H9 (cell line): ENCODE data around the gene PI3. TPM values are rescaled to one million over a fixed set of nuclear protein-coding genes. Genes with fewer than 3 reads are reported as not detected.

Experiments
- DNase-seq: peaks from one replicate; pipeline ENCODE4 v3.0.0-alpha.2; 2017
- H2AFZ ChIP-seq: one replicate; pipeline ENCODE4 v1.6.1; 2013; ENCODE audit warnings: mild to moderate bottlenecking, low read length, control low read depth, moderate library complexity
- H2AK5ac ChIP-seq: 2 replicates; pipeline ENCODE4 v1.6.1; 2013; ENCODE audit warnings: low read length, control low read depth, mixed read lengths; ENCODE audit not compliant: insufficient read length
- H2BK120ac ChIP-seq: one replicate; pipeline ENCODE4 v1.6.1; 2013; ENCODE audit warnings: low read depth, mild to moderate bottlenecking, low read length, control low read depth, inconsistent platforms; ENCODE audit not compliant: poor library complexity, severe bottlenecking
- H2BK12ac ChIP-seq: 2 replicates; pipeline ENCODE4 v1.6.1; 2013; ENCODE audit warnings: low read length, control low read depth, mixed read lengths, low read depth; ENCODE audit not compliant: insufficient read length
- H2BK15ac ChIP-seq: 2 replicates; pipeline ENCODE4 v1.6.1; 2013; ENCODE audit warnings: low read depth, low read length, control low read depth
- H2BK20ac ChIP-seq: one replicate; pipeline ENCODE4 v1.6.1; 2013; ENCODE audit warnings: low read depth, mild to moderate bottlenecking, low read length, control low read depth, inconsistent platforms; ENCODE audit not compliant: poor library complexity, severe bottlenecking
- H2BK5ac ChIP-seq: 2 replicates; pipeline ENCODE4 v1.6.1; 2013; ENCODE audit warnings: low read length, control low read depth, mixed read lengths; ENCODE audit not compliant: insufficient read length
- H3K14ac ChIP-seq: 2 replicates; pipeline ENCODE4 v1.6.1; 2013; ENCODE audit warnings: low read length, control low read depth; ENCODE audit not compliant: insufficient read depth
- H3K18ac ChIP-seq: 2 replicates; pipeline ENCODE4 v1.6.1; 2013; ENCODE audit warnings: low read depth, mild to moderate bottlenecking, mixed read lengths, low read length, control low read depth; ENCODE audit not compliant: insufficient read length
- H3K23ac ChIP-seq: 2 replicates; pipeline ENCODE4 v1.6.1; 2013; ENCODE audit warnings: low read length, control low read depth, mixed read lengths, low read depth; ENCODE audit not compliant: insufficient read length
- H3K23me2 ChIP-seq: 2 replicates; pipeline ENCODE4 v1.6.1; 2013; ENCODE audit warnings: low read depth, mild to moderate bottlenecking, mixed read lengths, low read length, control low read depth; ENCODE audit not compliant: insufficient read length, poor library complexity, severe bottlenecking
- H3K27ac ChIP-seq: 2 replicates; pipeline ENCODE4 v1.5.1; 2013; ENCODE audit warnings: low read length, control low read depth, mixed read lengths, low read depth; ENCODE audit not compliant: insufficient read length
- H3K27me3 ChIP-seq: 2 replicates; pipeline ENCODE4 v1.6.1; 2013; ENCODE audit warnings: low read length, control low read depth, inconsistent platforms; ENCODE audit not compliant: insufficient read depth
- H3K4ac ChIP-seq: 2 replicates; pipeline ENCODE4 v1.6.1; 2013; ENCODE audit warnings: low read depth, mild to moderate bottlenecking, control low read depth, inconsistent platforms, low read length, moderate library complexity
- H3K4me1 ChIP-seq: 2 replicates; pipeline ENCODE4 v1.6.1; 2013; ENCODE audit warnings: low read length, control low read depth, inconsistent platforms; ENCODE audit not compliant: insufficient read depth
- H3K4me2 ChIP-seq: 2 replicates; pipeline ENCODE4 v1.6.1; 2013; ENCODE audit warnings: low read length, control low read depth, mixed read lengths; ENCODE audit not compliant: insufficient read length, insufficient read depth
- H3K56ac ChIP-seq: 2 replicates; pipeline ENCODE4 v1.6.1; 2013; ENCODE audit warnings: low read depth, mild to moderate bottlenecking, mixed read lengths, low read length, control low read depth; ENCODE audit not compliant: insufficient read length
- H3K79me1 ChIP-seq: 2 replicates; pipeline ENCODE4 v1.6.1; 2013; ENCODE audit warnings: low read depth, mild to moderate bottlenecking, moderate library complexity, low read length, control low read depth, inconsistent platforms; ENCODE audit not compliant: insufficient read depth, poor library complexity, severe bottlenecking
- H3K79me2 ChIP-seq: 2 replicates; pipeline ENCODE4 v1.6.1; 2013; ENCODE audit warnings: low read length, control low read depth, inconsistent platforms; ENCODE audit not compliant: insufficient read depth
- H3K9ac ChIP-seq: 2 replicates; pipeline ENCODE4 v1.6.1; 2013; ENCODE audit warnings: low read length, control low read depth, mixed read lengths; ENCODE audit not compliant: insufficient read length; ENCODE audit errors: extremely low read depth
- H3K9me3 ChIP-seq: one replicate; pipeline ENCODE4 v1.6.1; 2013; ENCODE audit warnings: low read depth, low read length, inconsistent platforms; ENCODE audit not compliant: control insufficient read depth
- H3T11ph ChIP-seq: one replicate; pipeline ENCODE4 v1.6.1; 2013; ENCODE audit warnings: mild to moderate bottlenecking, low read length, control low read depth, inconsistent platforms
- H4K20me1 ChIP-seq: one replicate; pipeline ENCODE4 v1.6.1; 2013; ENCODE audit not compliant: control insufficient read depth, insufficient read length, insufficient read depth
- H4K5ac ChIP-seq: 2 replicates; pipeline ENCODE4 v1.6.1; 2013; ENCODE audit warnings: low read depth, mild to moderate bottlenecking, mixed read lengths, low read length, control low read depth; ENCODE audit not compliant: insufficient read length
- H4K8ac ChIP-seq: replicated peaks from 2 replicates; pipeline ENCODE4 v1.6.1; 2013; ENCODE audit warnings: low read length, control low read depth, mixed read lengths, low read depth; ENCODE audit not compliant: insufficient read length
- H4K91ac ChIP-seq: 2 replicates; pipeline ENCODE4 v1.6.1; 2013; ENCODE audit warnings: low read depth, mild to moderate bottlenecking, moderate library complexity, mixed read lengths, low read length, control low read depth; ENCODE audit not compliant: insufficient read length
- H3K27ac Mint-ChIP-seq, 3 experiments: 2 replicates in 2 of 3; 3 replicates in 1 of 3; pipeline ENCODE4 v1.8.0; 2020 to 2021; ENCODE audit warnings: mixed read lengths in 3 of 3, mild to moderate bottlenecking in 1 of 3, moderate library complexity in 1 of 3
- H3K27me3 Mint-ChIP-seq: 2 replicates; pipeline ENCODE4 v1.8.0; 2021; ENCODE audit warnings: low read depth, mild to moderate bottlenecking, moderate library complexity, mixed read lengths
- H3K36me3 Mint-ChIP-seq, 3 experiments: 2 replicates in 2 of 3; 3 replicates in 1 of 3; pipeline ENCODE4 v1.8.0; 2020 to 2021; ENCODE audit warnings: low read depth in 3 of 3, mixed read lengths in 3 of 3; ENCODE audit not compliant: insufficient read depth in 1 of 3
- H3K4me1 Mint-ChIP-seq, 2 experiments: 2 replicates each; pipeline ENCODE4 v1.8.0; 2020; ENCODE audit warnings: mixed read lengths in 2 of 2
- H3K4me3 Mint-ChIP-seq, 2 experiments: 2 replicates in 1 of 2; 3 replicates in 1 of 2; pipeline ENCODE4 v1.8.0; 2020 to 2021; ENCODE audit warnings: mild to moderate bottlenecking in 2 of 2, mixed read lengths in 2 of 2, moderate library complexity in 1 of 2
- H3K9me3 Mint-ChIP-seq, 2 experiments: 2 replicates in 1 of 2; 3 replicates in 1 of 2; pipeline ENCODE4 v1.8.0; 2020; ENCODE audit warnings: mild to moderate bottlenecking in 2 of 2, mixed read lengths in 2 of 2, moderate library complexity in 1 of 2
- WGBS: extraction: QIAGEN DNeasy Blood & Tissue Kit; methylation state at CpG from one replicate; pipeline ENCODE4 v1.1.7; 2013; ENCODE audit warnings: missing lambda C conversion rate, low lambda C conversion rate, mixed read lengths; ENCODE audit not compliant: insufficient read length; ENCODE audit errors: extremely low coverage; 5-methylcytosine and 5-hydroxymethylcytosine counted together
- total RNA-seq: library from RNA; stranded (reverse); gene quantifications from 2 replicates; pipeline ENCODE4 v1.2.1, GENCODE V29; 2021
- TF ChIP-seq, protein P1 (sequence below): fragments of 200-600 bp; sonication (generic); conservative IDR thresholded peaks from 3 replicates; pipeline ENCODE4 v1.8.0; 2021; ENCODE audit warnings: antibody characterized with exemption, mild to moderate bottlenecking

The PI3 gene
- total RNA-seq, 1 experiment from 2014 or later: not detected

- no peak overlapping the region for H4K91ac ChIP-seq
- no peak overlapping the region for H3K4me2 ChIP-seq
- TF ChIP-seq, protein P1, sequence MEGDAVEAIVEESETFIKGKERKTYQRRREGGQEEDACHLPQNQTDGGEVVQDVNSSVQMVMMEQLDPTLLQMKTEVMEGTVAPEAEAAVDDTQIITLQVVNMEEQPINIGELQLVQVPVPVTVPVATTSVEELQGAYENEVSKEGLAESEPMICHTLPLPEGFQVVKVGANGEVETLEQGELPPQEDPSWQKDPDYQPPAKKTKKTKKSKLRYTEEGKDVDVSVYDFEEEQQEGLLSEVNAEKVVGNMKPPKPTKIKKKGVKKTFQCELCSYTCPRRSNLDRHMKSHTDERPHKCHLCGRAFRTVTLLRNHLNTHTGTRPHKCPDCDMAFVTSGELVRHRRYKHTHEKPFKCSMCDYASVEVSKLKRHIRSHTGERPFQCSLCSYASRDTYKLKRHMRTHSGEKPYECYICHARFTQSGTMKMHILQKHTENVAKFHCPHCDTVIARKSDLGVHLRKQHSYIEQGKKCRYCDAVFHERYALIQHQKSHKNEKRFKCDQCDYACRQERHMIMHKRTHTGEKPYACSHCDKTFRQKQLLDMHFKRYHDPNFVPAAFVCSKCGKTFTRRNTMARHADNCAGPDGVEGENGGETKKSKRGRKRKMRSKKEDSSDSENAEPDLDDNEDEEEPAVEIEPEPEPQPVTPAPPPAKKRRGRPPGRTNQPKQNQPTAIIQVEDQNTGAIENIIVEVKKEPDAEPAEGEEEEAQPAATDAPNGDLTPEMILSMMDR: no peak
- no peak overlapping the region for H2BK15ac ChIP-seq
- no peak overlapping the region for H4K8ac ChIP-seq
- no peaks in the 10 kb centered on the region for H3K4me1 ChIP-seq
- no peak overlapping the region for H2BK12ac ChIP-seq
- Mint-ChIP-seq H3K27me3 (peaks cover 3% of the 10 kb centered on the region), H3K27ac (no peak overlapping the region), H3K4me1 (no peaks in the 10 kb centered on the region; a peak in 1 of 4 replicates), H3K36me3 (no peaks in the 10 kb centered on the region), H3K4me3 (no peak overlapping the region), H3K9me3 (no peaks in the 10 kb centered on the region)
- H3K23ac ChIP-seq: no peak overlapping the region
- H3K4ac ChIP-seq: no peak overlapping the region
- H3T11ph ChIP-seq: no peak overlapping the region
- H3K9ac ChIP-seq: no peak overlapping the region
- H3K79me1 ChIP-seq: no peaks in the 10 kb centered on the region
- no peaks in the 10 kb centered on the region for H3K27me3 ChIP-seq
- H3K9me3 ChIP-seq: no peaks in the 10 kb centered on the region
- H4K20me1 ChIP-seq: no peaks in the 10 kb centered on the region
- no peak overlapping the region for H2BK120ac ChIP-seq
- no peak for DNase-seq
- H2BK20ac ChIP-seq: no peak overlapping the region
- no peaks in the 10 kb centered on the region for H3K23me2 ChIP-seq
- H2BK5ac ChIP-seq: no peak overlapping the region
- H3K18ac ChIP-seq: no peak overlapping the region
- H3K79me2 ChIP-seq: no peaks in the 10 kb centered on the region
- H2AK5ac ChIP-seq: no peak overlapping the region
- H3K27ac ChIP-seq: no peak overlapping the region
- no CpG with 5 or more reads among the region's 2 CpGs for WGBS
- H3K56ac ChIP-seq: no peak overlapping the region
- no peak overlapping the region for H4K5ac ChIP-seq
- H3K14ac ChIP-seq: no peak overlapping the region
- no peak overlapping the region for H2AFZ ChIP-seq
These were observed 4.5 kb downstream of the PI3 start for GRCh38 chr20:45179166-45179565.
